ENCODE measurements around the gene RAX2.

Gene RAX2

DNA sequence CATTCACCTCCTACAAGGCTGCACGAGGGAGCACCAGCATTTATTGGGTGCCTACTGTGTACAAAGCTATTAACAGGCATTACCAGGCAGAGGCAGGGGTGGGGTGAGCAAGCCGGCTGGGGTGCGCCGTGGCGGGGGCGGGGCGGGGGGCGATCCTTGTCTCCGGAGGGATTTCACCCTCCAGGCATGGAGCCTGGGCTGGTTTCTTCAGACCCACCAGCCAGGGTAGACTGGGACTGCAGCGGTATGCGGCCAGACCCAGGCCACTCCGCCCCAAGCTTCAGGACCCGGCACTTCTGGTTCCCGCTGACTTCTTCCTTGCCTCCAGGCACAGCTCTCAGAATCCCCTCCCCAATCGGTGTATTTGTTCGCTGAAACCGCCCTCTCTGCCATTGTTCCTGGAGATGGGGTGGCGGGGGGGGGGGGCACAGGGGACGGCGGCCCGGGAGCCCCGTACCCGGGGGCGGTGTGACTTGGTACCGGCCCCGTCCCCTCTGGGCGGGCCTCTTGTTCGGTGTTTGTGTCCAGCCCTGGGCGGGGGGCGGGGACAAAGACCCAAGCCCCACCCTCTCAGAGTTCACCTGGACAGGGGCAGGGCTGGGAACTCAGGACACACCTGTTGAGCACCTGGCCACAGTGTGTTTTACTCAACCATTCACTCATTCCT lies 49.5 kb downstream of the RAX2 start:
- no peak for DNase-seq

DNA sequence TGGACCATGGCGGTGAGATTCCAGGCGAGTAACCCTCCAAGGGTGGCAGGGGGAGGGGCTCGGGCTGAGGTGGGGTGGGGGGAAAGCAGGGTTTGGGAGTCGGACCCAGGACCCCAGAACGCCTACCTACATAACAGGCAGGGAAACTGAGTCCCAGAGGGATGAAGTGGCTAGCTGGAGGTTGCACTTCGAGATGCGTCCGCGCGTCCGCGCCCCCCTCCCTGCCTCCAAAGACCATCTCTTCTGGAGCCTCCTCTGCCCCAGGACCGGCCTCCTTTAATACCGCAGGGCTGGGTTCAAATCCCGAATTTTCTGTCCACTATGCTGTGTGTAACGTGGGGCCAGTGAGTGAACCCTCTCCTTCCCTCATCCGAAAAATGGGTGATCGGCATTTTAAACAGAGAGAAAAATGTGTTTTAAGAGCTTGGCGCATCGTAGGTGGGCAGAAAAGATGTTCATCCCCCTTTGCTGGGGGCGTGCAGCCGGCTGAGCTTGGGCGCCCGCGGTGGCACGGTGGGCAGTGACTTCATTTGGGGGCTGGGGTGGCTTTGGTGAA lies 50.1 kb downstream of the RAX2 start:
- DNase-seq, result no peak

DNA sequence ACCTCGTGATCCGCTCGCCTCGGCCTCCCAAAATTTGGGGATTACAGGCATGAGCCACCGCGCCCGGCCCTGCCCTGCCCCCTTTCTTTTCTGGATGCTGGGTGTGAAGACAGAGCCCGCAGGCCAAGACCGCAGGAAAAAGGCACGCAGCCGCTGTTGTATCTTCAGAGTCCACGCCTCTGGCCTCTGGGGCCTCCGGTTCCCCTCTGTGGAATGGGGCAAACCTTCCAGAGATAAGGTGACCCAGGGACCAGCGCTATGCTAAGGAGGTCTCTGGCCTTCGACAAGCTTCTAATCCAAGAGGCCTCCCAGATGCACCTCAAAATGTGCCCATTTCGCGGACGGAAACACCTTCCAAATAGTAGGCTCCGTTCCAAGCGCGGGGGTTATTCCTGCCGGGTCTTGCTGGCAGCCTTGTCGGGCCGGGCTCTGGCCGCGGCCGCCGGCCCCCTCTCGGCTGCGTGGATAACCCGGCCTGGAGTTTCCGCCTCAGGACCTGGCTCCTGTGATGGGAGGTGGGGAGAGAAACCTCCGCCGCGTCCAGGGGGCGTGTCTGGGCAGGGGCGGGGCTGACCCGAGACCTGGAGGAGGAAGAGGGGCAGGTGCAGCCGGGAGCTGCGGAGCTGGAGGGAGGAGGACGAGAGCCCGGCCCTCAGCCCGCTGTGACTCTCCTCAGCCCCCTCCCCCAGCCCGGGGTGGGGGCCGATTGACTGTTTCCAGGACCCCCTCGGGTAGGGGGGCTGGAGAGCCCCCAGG lies 50.7 kb downstream of the RAX2 start:
- peak; percentile 90 for DNase-seq

DNA sequence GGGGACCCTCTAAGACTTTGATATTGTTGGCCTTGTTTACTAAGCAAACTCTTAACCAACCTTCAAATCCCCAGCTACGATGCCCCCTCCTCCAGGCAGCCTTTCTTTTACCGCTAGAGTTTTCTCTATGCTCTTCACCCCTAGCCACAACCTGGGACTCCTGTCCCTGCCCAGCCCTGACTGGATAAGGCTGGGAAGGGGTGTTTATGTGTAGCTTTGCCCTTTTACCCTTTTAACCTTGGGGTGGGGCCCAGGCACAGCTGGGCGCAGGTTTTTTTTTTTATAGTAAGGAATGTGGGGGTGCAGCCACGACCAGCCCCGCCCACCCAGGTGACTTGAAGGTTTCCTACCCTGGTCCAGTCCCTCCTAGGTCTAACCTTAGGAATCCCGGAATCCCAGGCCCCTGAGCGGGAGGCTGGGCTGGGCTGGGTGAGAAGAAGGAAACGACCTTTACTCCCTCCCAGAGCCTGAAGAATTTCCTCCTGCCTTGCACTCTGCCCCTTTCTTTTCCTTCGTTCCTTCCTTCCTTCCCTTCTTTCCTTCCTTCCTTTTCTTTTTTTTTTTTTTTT lies 51.6 kb downstream of the RAX2 start:
- DNase-seq, result no peak

DNA sequence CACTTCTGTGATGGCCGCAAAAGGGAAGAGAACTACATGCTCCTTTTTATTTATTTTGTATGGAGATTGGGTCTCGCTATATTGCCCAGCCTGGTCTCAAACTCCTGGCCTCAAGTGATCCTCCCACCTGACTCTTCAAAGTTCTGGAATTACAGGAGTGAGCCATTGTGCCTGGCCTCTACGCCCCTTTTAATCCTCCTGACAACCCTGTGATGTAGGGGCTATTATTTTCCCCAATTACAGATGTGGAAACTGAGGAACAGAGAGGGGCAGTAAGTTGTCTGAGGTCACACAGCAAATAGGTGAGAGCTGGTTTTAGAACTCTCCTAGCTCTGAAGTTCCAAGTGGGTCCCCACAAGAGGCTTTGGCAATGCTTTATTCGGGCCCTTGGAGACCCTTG lies 52.2 kb downstream of the RAX2 start:
- no peak for DNase-seq
